GM18505 (cell line): ENCODE measurements around the gene ACTN4.

ENCODE experiments used
- ATAC-seq: cut with Tn5 transposase; IDR thresholded peaks from one replicate; pipeline ENCODE4 v1.9.1; 2021; ENCODE audit not compliant: unreplicated experiment
- POLR2A ChIP-seq: IDR thresholded peaks from 4 replicates; pipeline ENCODE4 v1.6.1; 2011; ENCODE audit warnings: borderline replicate concordance; ENCODE audit not compliant: insufficient read depth, insufficient read length; ENCODE audit errors: extremely low read depth

ACTN4 gene

DNA sequence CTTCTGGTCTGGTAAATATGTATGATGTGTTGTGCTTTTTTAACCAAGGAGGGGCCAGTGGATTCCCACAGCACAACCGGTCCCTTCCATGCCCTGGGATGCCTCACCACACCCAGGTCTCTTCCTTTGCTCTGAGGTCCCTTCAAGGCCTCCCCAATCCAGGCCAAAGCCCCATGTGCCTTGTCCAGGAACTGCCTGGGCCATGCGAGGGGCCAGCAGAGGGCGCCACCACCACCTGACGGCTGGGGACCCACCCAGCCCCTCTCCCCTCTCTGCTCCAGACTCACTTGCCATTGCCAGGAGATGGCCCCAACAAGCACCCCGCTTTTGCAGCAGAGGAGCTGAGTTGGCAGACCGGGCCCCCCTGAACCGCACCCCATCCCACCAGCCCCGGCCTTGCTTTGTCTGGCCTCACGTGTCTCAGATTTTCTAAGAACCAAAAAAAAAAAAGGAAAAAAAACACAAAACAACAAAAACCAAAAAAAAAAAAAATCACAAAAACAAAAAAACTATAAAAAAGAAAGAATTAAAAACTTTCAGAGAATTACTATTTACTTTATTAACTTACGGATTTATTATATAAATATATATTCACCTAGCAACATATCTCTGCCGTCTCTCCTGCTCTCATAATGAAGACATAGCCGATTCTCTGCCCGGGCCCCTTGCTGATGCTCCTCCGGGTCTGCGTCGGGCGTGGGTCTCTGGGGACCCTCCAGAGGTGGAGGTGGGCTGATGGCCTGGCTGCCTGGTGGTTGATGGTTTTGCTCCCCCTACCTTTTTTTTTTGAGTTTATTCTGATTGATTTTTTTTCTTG is 82.4 kb downstream of the ACTN4 start:
- ATAC-seq: no peak
- no peak for TF ChIP-seq POLR2A

- TF ChIP-seq POLR2A: no peak
- ATAC-seq: no peak
These were observed 83.0 kb downstream of the ACTN4 start for GRCh38 chr19:38730470-38730730.

DNA sequence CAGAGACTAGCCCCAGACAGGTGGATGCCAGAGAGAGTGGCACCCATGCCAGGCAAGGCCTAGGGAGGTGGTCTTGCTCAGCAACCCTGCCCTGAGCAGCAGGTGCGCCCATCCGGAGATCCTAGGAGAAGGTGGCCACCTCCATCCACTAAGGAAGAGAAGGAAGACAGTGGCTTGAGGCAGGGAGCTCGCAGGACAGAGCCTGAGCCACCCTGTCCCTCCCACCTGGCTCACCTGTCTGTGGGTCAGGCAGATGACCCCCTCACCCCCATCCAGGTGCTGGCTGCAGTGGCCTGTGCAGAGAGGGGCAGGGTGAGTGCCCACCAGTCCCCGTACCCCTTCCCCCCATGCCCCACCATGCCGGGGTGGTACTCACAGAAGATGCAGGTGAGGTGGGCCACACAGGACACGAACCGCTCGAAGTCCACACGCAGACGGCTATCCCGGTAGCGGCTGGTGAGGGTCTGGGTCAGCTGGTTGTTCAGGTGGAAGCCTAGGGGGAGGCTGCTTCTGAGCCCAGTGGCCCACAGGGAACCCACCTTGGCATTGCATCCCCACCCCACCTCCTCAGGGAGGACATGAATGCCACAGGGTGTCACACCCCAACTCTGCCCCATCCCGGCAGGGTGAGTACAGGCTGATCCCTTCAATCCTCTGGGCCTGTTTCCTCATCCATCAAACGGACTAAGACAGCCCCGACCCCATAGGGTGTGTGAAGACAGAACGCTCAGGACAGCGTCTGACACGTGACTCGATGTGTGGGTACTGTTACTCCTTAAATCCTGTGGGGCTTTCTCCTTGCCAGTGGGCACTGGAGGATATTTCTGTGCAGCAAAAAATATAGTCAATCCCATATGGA is 83.5 kb downstream of the ACTN4 start:
- ATAC-seq: no peak
- no peak for TF ChIP-seq POLR2A

GRCh38 chr19:38731654-38732301 is 84.3 kb downstream of the ACTN4 start:
- TF ChIP-seq POLR2A: no peak
- no peak for ATAC-seq

DNA sequence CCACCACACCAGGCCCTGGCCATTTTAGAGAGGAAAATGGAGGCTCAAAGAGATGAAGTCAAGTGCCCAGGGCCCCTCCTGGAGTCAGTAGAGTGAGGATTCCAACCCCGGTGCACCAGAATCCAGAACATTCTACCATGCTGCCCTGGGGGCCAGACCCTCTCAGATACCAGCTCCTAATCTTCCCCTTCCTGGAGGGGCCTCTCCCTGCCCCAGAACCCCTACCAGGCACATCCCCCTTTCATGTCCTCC is 85.7 kb downstream of the ACTN4 start:
- ATAC-seq: no peak
- TF ChIP-seq POLR2A: no peak

DNA sequence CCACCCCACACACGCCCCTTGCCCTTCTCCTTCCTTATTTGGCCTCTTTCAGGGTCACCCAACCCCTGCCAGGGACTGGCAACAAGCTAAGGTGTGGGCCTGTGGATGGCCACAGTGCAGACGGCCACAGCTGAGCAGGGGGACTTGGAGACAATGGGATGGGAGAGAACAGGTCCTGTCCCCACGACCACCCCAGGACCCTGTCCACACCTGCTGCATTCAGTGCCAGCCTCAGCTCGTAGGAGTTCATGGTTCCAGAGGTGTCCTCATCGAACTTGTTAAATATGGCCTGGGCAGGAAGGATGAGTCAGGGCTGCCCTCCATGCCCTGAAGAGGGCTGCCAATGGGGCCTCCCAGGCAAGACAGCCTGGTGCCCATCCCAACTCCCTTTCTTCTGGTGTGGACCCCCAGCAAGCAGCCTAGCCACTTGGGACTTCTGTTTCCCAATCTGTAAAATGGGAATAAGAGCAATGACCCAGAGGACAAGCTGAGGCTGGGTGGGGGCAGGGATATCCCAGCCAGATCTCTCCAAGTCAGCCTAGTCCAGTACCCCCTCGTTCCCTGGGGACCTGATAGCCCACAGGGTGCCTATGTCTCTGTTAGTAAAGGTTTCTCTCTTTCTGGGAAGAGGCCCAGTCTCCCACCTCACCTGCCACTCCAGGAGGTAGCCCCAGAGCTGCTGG is 86.2 kb downstream of the ACTN4 start:
- TF ChIP-seq POLR2A: no peak
- ATAC-seq: no peak

DNA sequence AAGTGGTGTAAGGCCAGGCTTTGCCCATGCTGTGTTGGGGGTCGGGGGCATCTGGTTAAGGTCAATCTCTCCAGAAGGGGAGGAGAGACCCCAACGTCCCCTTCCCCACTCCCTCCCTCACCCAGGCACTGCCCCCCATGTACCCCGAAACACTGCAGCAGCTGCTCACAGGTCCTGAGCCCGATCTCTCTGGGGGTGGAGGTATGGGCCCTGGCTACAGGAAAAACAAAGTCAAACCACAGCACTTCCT is 86.7 kb downstream of the ACTN4 start:
- TF ChIP-seq POLR2A: peak; percentile 43
- ATAC-seq: no peak

- ATAC-seq: no peak
- TF ChIP-seq POLR2A: no peak
These were observed 87.2 kb downstream of the ACTN4 start for GRCh38 chr19:38734426-38735256.

DNA sequence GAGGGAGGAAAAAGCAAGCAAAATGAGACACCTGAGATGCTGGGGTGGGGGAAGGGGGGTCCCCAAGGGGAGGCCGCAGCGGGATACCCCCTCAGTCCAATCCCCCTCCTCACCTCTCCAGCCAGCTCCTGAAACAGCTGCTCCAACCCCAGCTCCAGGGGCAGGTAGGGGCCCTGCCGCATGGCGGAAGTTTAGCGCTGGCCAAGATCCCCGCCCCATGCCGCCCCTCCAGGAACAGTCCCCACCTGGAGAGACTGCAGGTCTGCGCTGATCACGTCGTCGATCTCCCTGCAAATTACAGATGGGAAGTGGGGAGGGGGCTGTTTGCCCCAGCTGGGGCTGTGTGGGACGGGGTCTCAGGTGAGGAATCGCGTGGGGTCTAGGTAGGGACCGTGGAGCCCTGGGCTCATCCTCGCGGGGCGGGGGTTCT is 87.8 kb downstream of the ACTN4 start:
- ATAC-seq: no peak
- TF ChIP-seq POLR2A: no peak

GRCh38 chr19:38736036-38736412 is 88.6 kb downstream of the ACTN4 start:
- ATAC-seq: no peak
- TF ChIP-seq POLR2A: no peak

GRCh38 chr19:38736413-38737280 is 89.2 kb downstream of the ACTN4 start:
- TF ChIP-seq POLR2A: no peak
- ATAC-seq: no peak

GRCh38 chr19:38737281-38737865 is 89.9 kb downstream of the ACTN4 start:
- no peak for ATAC-seq
- TF ChIP-seq POLR2A: no peak

GRCh38 chr19:38737921-38738737 is 90.7 kb downstream of the ACTN4 start:
- ATAC-seq: no peak
- TF ChIP-seq POLR2A: no peak
